ENCODE data around the gene CORO2B.

Gene CORO2B

GRCh38 chr15:68541743-68542142 is 37.0 kb upstream of the CORO2B start:
- DNase-seq (ENCODE audit: low read depth), result no peak
- no peak overlapping the region for H3K4me3 ChIP-seq (ENCODE audit: low read length)
- TF ChIP-seq CTCF (conservative IDR thresholded peaks at IDR 0.05; ENCODE audit: low read depth, low read length), result no peak

DNA sequence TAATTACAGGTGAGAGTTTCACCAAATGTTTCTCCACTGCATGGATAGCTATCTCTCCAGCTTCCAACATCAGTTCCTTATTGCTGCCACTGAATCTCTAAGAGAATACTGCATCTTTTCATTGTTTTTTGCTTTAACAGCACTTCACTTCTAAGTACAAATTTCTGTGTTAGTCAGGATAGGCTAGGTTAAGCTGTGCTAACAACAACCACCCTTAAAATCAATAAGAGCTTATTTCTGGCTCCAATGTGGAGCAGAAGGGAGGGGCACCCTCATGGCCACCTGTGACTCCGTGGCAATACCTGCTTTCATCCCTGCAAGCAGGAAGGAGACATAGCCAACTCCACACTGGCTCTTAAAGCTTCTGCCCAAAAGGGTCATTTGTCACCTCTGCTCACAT is 36.4 kb upstream of the CORO2B start:
- TF ChIP-seq CTCF (conservative IDR thresholded peaks at IDR 0.05; ENCODE audit: low read depth, low read length), result no peak
- no peak overlapping the region for H3K4me3 ChIP-seq (ENCODE audit: low read length)
- DNase-seq (ENCODE audit: low read depth), result no peak

DNA sequence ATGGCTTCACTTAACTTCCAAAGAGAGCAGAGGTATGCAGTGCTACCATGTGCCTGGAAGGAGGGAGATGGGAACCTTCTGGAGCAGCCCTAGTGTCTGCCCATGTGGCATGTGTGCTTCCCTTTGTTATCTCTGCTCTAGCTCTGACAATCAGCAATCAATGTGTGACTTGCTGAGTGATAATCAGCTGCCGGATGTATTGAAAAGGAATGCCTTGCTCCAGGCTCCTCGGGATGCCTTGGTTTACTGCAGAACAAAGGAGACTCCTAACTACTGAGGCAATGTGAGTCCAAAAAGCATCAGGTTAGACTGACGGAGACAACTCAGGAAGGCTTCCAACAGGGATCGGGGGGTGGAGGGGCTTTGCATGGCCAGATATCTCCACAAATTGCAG is 36.0 kb upstream of the CORO2B start:
- DNase-seq (ENCODE audit: low read depth), result no peak
- no peak overlapping the region for H3K4me3 ChIP-seq (ENCODE audit: low read length)
- TF ChIP-seq CTCF (conservative IDR thresholded peaks at IDR 0.05; ENCODE audit: low read depth, low read length), result no peak

DNA sequence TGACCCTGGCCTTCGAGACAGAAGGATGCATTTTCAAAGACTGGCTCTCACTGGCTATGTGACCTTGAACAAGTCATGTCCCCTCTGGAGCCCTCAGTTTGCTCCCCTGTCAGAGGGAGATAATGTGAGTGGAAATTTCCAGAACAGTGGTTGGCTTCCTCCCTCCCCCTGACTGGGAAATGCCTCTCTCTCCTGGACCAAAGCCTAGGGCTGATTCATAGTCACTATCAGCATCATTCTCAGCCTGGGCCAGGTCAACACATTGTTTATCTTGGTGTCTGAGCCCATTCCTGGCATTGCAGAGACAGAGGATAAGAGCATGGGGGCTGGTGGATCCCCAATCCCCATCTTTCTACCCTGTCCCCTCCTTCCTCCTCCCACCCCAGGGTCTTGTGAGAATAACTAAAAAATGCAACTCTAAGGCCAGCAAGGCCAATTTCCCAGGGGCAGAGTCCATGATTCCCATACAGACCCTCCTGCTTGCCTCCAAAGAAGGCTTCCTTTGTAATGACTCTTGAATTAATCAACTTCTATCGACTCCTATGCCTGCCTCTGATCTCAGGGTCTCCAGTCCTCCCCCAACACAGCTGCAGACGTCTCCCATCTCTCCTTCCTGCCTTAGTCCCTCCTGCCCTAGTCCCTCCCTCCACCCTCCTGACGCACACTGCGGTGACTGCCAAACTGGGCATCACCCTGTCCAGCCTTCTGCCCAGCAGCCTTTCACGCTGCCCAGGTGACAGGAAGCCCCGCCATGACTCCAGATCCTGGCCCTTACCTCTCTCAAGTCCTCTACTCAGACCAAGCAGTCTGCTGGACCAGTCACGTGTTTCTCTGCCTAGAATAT is 35.4 kb upstream of the CORO2B start:
- TF ChIP-seq CTCF (conservative IDR thresholded peaks at IDR 0.05; ENCODE audit: low read depth, low read length), result no peak
- peak; percentile 71 for DNase-seq (ENCODE audit: low read depth)
- no peak overlapping the region for H3K4me3 ChIP-seq (ENCODE audit: low read length)

DNA sequence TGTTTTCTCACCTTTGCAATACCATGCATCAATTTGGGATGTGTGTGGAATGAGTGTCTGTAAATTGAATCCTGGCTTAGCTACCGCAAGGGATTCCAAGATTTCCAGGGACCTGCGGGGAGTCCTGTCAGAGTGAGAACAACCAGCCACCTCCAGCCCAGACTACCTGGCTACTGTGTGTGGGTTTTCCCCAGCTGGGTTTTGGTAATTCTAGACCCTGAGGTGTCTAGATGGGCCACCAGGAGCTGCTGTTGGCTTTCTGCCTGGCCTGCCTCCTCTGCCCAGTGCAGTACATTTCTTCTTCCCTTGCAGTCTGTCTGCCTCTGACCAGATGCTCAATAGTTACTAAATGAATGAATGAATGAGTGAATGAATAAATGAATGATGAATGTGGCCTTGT is 32.5 kb upstream of the CORO2B start:
- no peak overlapping the region for H3K4me3 ChIP-seq (ENCODE audit: low read length)
- no peak for TF ChIP-seq CTCF (conservative IDR thresholded peaks at IDR 0.05; ENCODE audit: low read depth, low read length)
- DNase-seq (ENCODE audit: low read depth), result no peak

DNA sequence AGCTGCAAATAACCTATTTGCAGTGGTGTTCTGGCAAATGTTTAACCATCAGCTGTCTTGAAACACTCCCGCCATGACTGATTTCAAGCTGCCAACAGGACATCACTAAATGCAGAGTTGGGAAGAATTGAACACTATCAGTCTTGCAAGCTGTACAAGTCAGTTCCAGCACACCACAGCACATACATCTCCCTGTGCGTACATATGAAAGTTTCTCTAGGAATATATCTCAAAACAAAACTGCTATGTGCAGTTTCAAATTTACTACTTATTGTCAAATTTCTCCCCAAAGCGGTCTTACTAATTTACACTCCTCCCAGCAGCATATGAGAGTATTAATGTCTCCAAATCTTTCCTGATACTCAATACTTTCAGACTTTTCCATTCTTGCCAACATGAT is 30.4 kb upstream of the CORO2B start:
- no peak for TF ChIP-seq CTCF (conservative IDR thresholded peaks at IDR 0.05; ENCODE audit: low read depth, low read length)
- no peak overlapping the region for H3K4me3 ChIP-seq (ENCODE audit: low read length)
- no peak for DNase-seq (ENCODE audit: low read depth)

GRCh38 chr15:68550004-68550403 is 28.8 kb upstream of the CORO2B start:
- no peak for TF ChIP-seq CTCF (conservative IDR thresholded peaks at IDR 0.05; ENCODE audit: low read depth, low read length)
- DNase-seq (ENCODE audit: low read depth), result no peak
- H3K4me3 ChIP-seq (ENCODE audit: low read length), result no peak overlapping the region
